ENCODE results near the gene PRPF6.
"Not testable (repeated sequence)": the region's sequence is repeated elsewhere in the genome, so short reads cannot be mapped to it uniquely, and the experiment has no call there.

Gene PRPF6

DNA sequence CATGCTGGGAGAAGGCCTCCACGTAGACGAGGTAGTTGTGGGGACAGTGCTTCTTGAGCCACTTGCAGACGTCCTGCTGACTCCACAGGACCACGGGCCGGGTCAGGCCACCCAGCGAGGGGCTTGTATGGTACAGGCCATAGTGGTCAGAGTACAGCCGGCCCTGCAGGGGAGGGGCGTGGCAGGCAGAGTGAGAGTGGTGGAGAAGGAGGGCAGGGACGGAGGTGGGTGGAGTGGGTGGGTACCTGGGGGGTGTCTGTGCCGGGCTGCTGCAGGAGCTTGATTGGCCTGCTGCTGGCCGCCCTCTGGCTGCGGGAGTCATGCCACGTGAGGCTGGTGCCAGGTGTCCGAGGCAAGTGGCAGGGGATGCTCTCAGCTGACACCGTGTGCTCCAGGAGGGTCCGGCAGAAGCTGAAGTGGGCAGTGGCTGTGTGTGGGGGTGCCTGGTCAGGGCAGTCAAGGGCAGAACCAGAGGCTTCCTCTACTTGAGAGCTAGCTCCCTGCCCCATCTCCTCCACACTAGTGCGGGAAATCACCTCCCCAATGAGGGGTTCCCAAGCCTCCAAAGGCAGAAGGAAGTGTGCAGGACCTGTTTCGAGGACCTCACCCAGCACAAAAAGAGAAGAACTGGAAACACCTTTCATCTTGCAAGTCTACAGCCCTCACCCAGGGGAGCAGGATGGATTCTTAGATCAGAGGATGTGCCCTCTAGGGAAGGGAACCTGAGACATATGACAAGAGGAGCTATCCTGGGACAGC, 3.8 kb upstream of the PRPF6 start:
- DNase-seq, result no peak

DNA sequence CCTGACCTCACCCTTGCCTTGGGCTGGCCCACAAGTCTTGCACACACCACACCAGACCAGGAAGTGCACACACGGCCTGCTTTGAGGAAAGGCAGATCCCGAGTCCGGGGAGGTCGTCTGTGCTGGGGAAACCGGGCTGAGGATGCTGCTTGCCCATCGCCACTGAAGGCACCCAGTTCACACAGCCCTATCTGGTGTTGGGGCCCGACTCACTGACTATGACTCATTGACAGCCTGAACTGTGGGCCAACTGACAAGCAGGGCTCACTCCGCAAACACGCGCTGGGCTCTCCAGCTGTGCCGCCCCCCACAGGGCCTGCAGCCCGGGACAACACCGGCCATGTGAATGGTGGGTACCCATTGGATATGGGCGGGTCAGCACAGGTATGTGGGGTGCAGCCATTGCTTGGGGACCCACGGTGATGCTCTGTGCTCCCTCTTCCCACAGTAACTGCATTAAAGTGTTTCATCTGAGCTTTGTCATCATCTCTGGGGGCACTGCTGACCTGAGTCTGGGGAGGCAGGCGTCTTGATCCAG, 3.1 kb upstream of the PRPF6 start:
- no peak for DNase-seq

DNA sequence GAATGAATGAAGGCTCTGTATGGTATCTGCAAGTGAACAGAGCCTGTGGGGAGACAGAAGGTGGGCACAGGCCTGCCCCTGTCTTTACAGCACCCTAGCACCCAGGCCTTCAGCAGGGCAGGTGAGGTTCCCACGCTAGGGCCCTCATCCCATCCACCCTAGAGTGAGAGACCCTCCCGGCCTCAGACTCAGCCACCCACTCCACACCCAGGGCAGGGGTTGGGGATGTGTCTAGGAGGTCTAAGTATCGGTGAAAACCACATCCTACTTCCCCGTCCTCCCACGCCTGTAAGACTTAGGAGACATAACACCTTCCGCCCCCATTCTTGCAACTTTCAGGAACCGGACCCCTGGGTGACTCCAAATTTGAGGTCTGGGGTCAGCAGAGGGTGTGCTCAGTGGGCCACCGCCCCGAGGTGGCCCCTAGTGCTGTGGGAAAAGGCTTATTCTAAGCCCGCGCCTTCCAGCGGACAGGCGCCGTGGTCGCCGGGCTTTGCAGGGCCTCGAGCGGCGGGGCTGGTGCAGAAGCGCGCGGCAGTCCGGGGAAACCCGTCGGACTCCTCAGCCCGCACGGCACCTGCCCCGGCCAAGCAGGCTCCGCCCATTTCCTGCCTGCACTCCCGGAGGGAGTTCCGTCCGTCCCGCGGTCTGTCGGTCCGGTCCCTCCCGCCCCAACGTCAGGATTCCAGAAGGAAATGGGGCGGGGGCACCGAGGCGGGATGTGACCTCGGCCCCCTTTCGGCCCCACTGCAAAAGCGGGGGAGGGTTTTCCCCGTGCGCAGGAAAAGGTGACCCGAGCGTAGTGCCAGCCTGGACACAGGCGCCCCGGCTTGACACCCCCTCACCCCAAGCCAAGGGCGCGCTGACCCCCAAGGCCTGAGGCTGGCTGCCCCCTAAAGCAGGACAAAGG, 2.4 kb upstream of the PRPF6 start:
- DNase-seq, result peak; percentile 59

DNA sequence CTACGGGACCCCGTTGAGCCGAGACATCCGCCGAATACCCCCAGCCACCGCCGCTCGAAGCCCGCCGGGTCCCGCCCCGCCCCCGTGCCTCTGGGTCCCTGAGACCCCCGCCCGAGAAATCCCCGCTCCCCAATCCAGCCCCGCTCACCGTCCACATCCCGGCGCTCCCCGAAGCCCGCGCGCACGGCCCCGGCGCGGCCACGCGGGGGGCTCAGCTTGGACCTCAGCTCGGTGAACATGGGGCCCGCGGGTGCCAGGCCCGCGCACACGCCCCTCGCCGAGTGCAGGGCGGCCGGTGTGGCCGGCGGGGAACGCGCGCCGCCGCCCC, 1.7 kb upstream of the PRPF6 start:
- no peak for DNase-seq

DNA sequence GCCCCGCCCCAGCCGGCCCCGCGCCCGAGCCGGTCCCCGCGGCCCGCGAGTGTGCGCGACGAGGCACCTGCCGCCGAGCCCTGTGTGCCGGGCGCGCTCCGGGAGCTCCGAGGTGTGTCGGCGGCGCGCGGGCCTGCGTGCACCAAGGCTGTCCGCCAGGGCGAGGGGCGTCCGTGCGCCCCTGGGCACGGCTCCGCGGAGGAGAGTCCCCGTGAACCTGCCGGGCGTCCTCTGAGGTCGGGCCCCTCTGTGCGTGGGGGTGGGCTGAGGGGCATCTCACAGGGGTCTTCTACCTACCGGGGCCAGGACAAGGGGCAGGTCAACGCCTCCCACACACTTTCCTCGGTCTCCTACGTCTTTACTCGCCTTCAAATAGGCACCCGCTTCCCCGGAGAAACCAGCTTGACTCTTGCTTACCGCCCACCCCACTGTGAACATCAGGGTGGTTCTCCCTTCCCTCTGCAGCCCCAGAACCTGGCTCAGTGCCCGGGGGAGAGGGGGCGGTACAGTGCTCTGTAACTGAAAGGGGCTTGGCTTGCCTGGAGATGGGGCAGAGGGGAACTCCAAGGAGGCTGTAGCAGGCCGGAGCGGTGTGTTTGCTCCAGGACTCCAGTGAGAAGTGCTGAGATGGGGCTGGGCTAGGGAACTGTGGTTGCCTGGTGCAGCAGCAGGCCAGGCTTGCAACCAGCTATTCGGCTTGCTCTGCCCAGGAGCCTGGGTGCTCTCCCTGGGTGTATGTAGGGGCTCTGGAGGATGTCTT, 1.2 kb upstream of the PRPF6 start, which contains the start of gene SAMD10:
Gene SAMD10, minus strand, starts transcription at position 86 of the 760 bp plus-strand sequence. CDS start 175 bp downstream, outside the sequence.
- DNase-seq, result peak; percentile 80

DNA sequence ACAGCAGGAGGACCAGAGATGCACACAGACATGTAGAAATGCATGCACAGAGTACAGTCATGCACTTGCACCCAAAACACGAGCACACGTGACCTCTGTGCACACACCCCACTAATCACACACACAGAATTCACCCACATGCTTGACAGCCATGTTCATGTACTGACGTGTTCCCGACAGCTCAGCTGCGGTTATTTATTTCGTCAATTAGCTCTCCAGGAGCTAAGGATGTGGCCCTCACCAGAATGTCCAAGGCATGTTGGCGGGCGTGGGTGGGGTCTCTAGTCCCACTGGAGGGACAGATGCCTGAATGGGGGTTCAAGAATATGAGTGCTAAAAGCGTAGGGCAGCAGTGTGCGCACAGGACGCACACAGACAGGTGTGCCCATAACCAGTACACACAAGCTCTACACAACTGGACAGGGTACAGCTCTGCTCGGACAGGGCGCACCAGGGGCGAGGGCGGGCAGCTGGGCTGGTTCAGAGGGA, 571 bp upstream of the PRPF6 start:
- no peak for DNase-seq

DNA sequence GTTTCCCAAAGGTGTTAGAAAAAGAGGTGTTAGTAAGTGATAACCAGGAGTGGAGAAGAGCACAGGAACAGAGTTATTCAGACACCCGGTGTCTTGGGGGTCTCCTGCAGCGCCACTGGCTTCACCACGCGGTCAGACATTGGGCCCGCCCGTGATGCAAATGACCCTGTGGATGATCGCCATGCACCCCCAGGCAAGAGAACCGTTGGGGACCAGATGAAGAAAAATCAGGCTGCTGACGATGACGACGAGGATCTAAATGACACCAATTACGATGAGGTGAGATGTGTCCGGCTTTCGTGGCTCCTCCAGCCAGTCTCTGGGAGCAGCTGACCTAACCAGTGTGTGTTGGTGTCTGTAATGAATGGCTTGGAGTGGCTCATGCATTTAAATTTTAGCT, 2.0 kb downstream of the PRPF6 start:
- no peak for DNase-seq

DNA sequence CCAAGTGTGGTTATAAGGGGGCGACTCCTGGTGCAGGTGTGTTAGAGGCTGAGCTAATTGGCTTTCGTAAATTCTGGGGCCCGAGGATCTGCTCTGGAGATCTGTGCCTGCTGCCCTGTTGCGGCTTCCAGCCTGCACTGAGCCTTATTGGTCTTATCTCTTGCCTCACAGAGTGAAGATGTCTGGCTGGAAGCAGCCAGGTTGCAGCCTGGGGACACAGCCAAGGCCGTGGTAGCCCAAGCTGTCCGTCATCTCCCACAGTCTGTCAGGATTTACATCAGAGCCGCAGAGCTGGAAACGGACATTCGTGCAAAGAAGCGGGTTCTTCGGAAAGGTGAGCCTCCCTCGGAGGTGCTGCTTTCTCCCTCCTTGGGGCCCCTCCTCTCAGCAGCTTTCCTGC, 20.0 kb downstream of the PRPF6 start:
- no peak for DNase-seq

DNA sequence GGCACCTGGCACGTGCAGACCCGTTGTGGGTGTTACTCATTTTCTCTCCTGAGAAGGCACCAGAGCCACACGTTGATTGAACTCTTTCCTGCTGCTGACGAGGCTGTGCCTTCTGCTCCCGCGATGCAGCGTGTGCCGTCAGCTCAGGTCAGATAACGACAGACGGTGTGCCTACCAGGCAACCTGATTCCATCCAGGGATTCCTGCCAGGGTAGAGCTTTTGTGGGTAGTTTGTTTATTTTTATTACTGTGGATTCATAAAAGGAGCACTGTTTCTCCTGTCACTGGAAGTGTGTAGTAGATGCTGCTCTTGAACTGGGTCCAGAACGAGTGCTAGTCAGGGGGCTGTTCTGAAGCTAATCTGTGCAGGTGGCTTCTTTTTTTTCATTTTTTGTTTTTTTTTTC, 20.7 kb downstream of the PRPF6 start:
- DNase-seq, result peak; percentile 92

DNA sequence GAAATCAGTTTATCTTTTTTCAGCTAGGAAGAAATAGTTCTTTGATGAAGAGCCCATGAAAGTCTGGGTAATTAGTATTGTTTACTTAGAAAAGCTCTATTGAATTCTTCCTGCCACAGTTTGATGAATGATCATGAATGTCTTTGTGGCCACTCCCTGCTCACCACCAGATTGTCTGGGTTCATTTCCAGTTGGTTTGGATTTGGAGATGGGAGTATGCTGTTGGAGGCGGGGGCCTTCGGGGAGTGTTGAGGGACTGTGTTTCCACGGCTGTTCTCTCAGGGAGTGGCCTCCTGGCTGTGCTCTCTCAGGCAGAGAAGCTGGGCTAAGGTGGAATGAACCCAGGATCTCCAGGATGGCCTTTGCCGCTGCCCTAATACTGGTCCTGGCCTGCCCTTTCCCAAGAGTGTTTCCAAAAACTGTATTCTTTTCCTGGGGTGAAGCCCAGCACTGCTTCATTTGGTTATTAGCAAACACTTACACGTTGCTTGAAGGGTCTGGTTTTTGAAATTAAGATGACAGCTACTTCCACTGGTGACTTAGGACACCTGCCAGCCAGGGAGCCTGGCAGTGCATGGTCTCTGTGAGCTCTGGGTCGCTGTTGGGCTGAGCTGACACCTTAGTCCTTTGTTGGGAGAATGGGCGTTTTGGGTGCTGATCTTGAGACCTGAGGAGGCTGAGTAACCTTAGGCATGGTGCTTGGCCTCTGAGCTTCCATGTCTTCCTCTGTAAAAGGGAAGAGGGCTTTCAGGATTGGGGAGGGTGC, 23.2 kb downstream of the PRPF6 start:
- DNase-seq, result peak; percentile 84

DNA sequence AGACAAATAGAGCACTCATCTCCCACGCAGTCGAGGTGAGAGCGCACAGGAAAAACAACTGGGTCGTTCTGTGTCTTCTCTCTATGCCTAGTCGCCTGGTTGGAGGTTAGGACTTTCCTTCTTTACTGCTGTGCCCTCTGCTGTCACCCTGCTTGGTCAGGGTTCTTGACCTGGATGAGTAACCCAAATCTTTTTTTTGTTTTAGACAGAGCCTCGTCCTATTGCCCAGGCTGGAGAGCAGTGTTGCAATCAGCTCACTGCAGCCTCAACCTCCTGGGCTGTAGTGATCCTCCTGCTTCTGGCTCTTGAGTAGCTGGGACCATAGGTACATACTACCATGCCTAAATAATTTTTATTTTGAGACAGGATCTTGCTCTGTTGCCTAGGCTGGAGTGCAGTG, 24.5 kb downstream of the PRPF6 start:
- DNase-seq, result no peak

DNA sequence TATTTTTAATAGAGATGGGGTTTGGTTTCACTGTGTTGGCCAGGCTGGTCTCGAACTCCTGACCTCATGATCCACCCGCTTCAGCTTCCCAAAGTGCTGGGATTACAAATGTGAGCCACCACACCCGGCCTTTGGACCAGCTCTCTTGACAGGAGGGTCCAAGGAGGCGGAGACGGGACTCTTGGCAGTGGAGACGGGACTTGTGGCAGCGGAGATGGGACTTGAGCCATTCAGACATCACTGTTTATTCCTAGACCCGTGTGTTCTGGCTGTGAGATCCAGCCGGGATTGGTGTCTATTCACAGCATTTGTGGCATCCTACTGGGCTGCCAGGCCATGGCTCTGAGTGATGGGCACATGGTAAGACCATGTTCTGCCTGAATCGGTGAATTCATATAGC, 25.6 kb downstream of the PRPF6 start:
- no peak for DNase-seq

DNA sequence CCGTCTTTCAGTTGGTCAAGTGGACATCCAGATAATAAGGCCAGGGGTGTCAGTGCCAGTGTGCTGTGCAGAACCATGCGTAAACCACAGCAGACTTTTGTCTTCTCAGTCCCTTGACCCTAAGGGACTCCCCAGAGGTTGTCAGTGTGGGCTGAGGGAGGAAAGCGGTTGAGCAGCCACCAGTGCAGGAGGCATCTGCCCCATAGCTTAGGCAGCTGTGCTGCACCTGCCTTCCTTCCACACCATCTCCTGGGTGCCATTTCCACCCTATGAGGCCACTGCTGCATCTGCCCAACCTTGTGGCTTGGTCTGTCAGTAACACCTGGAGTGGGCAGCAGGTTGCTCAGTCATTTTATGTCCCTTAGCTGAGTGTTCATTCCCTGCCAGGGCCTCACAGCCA, 26.0 kb downstream of the PRPF6 start:
- DNase-seq, result no peak

DNA sequence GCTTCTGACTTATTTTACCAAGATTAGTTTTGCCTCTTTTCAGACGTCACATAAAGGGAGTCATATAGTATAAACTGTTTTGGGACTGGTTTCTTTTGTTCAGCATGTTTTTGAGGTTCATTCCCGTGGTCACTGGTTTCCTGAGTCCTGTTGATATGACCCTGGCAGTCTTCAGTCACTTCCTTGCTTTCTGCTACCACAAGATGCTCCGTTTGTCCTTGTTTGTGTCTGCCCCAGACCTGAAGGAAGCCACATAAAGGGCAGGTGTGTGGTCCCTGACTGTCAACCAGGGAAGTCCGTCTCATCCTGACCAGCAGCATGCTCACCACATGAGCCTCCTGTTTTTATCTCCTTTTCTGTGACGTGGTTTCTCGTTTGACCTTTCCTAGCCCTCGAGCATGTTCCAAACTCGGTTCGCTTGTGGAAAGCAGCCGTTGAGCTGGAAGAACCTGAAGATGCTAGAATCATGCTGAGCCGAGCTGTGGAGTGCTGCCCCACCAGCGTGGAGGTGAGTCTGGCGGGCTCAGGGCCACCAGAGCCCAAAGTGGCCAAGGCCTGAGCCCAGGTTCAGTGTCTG, 29.0 kb downstream of the PRPF6 start:
- DNase-seq, result no peak

DNA sequence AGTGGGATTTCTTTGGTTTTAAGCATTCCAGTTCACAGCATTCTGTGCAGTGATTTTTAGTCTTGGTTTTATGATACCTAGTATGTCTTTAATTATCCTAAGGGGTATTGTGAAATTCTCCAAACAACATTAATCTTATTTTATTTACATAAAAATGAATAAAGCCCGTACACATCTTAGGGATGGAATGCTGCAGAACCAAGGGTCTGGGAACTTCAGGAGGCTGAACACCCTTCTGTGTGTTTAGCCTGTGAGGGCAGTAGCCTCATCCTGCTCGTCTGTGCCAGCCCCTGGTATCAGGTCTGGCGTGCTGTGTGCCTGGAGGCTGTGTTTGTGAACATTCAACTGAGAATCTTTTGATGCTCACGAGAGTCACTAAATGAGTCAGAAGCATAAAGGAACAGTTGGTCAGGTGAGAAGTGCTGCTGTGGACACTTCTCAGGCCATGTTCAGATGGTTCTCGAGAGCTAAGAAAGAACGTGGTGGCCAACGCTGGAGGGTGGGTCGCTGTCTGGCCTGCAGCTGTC, 29.8 kb downstream of the PRPF6 start:
- no peak for DNase-seq

DNA sequence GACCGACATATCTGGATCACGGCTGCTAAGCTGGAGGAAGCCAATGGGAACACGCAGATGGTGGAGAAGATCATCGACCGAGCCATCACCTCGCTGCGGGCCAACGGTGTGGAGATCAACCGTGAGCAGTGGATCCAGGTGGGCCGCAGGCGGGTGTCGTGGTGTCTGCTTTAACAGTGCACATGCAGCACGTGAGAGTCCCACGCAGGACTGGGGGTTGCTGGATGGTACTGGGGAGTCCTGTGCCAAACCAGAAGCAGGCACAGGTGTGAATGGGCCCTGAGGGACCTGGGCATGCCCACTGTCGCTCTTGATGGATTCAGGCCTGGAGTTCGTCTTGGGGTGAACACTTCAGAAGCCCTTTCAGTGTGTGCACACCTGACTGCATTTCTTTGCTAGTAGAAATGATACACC, 30.4 kb downstream of the PRPF6 start:
- DNase-seq, result no peak

DNA sequence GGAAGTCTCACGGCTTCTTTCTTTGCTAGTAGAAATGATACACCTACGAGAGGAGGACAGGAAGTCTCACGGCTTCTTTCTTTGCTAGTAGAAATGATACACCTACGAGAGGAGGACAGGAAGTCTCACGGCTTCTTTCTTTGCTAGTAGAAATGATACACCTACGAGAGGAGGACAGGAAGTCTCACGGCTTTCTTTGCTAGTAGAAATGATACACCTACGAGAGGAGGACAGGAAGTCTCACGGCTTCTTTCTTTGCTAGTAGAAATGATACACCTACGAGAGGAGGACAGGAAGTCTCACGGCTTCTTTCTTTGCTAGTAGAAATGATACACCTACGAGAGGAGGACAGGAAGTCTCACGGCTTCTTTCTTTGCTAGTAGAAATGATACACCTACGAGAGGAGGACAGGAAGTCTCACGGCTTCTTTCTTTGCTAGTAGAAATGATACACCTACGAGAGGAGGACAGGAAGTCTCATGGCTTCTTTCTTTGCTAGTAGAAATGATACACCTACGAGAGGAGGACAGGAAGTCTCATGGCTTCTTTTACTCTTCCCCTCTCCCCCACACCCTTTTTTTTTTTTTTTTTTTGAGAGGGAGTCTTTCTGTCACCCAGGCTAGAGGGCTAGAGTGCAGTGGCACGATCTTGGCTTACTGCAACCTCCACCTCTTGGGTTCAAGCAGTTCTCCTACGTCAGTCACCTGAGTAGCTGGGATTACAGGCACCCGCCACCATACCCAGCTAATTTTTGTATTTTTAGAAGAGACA, 31.6 kb downstream of the PRPF6 start:
- not testable (repeated sequence) for DNase-seq

DNA sequence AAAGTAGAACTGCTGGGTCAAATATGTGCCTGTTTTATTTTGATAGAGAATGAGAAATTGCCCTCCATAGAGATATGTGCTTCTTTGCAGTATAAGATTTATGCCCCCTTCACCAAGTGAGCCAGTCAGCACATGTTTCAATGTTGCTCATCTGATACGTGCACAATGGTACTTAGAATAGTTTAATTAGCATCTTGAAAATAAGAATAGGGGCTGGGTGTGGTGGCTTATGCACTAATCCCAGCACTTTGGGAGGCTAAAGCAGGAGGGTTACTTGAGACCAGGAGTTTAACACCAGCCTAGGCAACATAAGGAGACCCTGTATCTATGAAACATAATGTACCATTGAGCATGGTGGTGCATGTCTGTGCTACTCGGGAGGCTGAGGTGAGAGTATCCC, 34.7 kb downstream of the PRPF6 start:
- DNase-seq, result no peak

DNA sequence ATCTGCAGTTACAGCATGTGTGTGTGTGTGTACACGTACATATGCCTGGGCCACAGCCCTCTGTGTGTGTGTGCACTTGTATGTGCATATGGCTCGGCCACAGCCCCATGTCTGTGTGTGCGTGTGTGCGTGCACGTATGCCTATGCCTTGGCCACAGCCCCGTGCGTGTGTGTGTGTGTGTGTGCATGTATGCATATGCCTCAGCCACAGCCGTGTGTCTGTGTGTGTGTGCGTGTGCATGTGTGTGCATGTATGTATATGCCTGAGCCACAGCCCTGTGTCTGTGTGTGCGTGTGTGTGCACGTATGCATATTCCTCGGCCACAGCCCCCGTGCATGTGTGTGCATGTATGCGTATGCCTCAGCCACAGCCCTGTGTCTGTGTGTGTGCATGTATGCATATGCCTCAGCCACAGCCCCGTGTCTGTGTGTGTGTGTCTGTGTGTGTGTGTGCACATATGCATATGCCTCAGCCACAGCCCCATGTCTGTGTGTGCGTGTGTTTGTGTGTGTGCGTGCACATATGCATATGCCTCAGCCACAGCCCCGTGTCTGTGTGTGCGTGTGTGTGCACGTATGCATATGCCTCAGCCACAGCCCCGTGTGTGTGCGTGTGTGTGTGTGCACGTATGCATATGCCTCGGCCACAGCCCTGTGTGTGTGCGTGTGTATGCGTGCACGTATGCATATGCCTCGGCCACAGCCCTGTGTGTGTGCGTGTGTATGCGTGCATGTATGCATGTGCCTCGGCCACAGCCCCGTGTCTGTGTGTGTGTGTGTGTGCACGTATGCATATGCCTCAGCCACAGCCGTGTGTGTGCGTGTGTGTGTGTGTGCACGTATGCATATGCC, 40.4 kb downstream of the PRPF6 start:
- no peak for DNase-seq

Measured in DMS79 treated with DMSO at 0.1 percent for 48 hours (cell line).